Measurements from ENCODE around the gene TTLL11.

- TF ChIP-seq SP1 (IDR thresholded peaks at IDR 0.05; ENCODE audit: low read depth, low read length) = no peak
- TF ChIP-seq JUND (IDR thresholded peaks at IDR 0.05; ENCODE audit: low read length) = no peak
- no peak for TF ChIP-seq TAF7 (optimal IDR thresholded peaks at IDR 0.05; ENCODE audit: borderline replicate concordance, low read depth, low read length)
- TF ChIP-seq, protein P1, sequence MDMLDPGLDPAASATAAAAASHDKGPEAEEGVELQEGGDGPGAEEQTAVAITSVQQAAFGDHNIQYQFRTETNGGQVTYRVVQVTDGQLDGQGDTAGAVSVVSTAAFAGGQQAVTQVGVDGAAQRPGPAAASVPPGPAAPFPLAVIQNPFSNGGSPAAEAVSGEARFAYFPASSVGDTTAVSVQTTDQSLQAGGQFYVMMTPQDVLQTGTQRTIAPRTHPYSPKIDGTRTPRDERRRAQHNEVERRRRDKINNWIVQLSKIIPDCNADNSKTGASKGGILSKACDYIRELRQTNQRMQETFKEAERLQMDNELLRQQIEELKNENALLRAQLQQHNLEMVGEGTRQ (IDR thresholded peaks at IDR 0.05; ENCODE audit: low read length) = no peak
- no peak for TF ChIP-seq TAF1 (IDR thresholded peaks at IDR 0.05; ENCODE audit: low read depth, low read length)
- no peak for TF ChIP-seq ZNF274 (IDR thresholded peaks at IDR 0.05; ENCODE audit: borderline replicate concordance, extremely low read depth, low read length)
- TF ChIP-seq MAFK (IDR thresholded peaks at IDR 0.05; ENCODE audit: low read depth, low read length) = no peak
- no peak for TF ChIP-seq EZH2 (IDR thresholded peaks at IDR 0.05; ENCODE audit: low read depth, low read length, severe bottlenecking)
- no peak for TF ChIP-seq ATF2 (IDR thresholded peaks at IDR 0.05; ENCODE audit: low read length)
Observed at GRCh38 chr9:121861501-121862180, 231.5 kb downstream of the TTLL11 start.

All from H1 (cell line).